SK-N-SH treated with all-trans-retinoic acid at 6 μM for 48 hours (cell line): ENCODE measurements around the gene FRAT2.
"Not testable (repeated sequence)": the region's sequence is repeated elsewhere in the genome, so short reads cannot be mapped to it uniquely, and the experiment has no call there.

Experiments
- ATAC-seq: fragments of 200-7000 bp; cut with Tn5 transposase; 3 replicates; pipeline ENCODE4 v1.9.1; 2020; ENCODE audit warnings: mild to moderate bottlenecking, moderate library complexity
- BACH2 ChIP-seq: fragments of 250-450 bp; sonication (Bioruptor Pico); IDR thresholded peaks from 2 replicates; pipeline ENCODE4 v1.9.0; 2021; ENCODE audit warnings: mild to moderate bottlenecking, borderline replicate concordance
- ESRRG ChIP-seq: fragments of 250-450 bp; sonication (Bioruptor Pico); IDR thresholded peaks from 2 replicates; pipeline ENCODE4 v1.6.1; 2021; ENCODE audit warnings: mild to moderate bottlenecking
- OSR1 ChIP-seq: fragments of 250-450 bp; sonication (Bioruptor Pico); IDR thresholded peaks from 2 replicates; pipeline ENCODE4 v1.8.0; 2022; ENCODE audit warnings: moderate library complexity, mild to moderate bottlenecking, inconsistent platforms
- PATZ1 ChIP-seq: fragments of 250-450 bp; sonication (Bioruptor Pico); IDR thresholded peaks from 2 replicates; pipeline ENCODE4 v1.8.0; 2020; ENCODE audit warnings: mild to moderate bottlenecking, moderate library complexity, borderline replicate concordance
- PPARA ChIP-seq: fragments of 250-450 bp; sonication (Bioruptor Pico); IDR thresholded peaks from 2 replicates; pipeline ENCODE4 v1.5.0; 2020; ENCODE audit warnings: mild to moderate bottlenecking, borderline replicate concordance
- TOX ChIP-seq: fragments of 250-450 bp; sonication (Bioruptor Pico); IDR thresholded peaks from 2 replicates; pipeline ENCODE4 v1.8.0; 2021; ENCODE audit warnings: mild to moderate bottlenecking, moderate library complexity, borderline replicate concordance
- ZC3H10 ChIP-seq: fragments of 250-450 bp; sonication (Bioruptor Pico); IDR thresholded peaks from 2 replicates; pipeline ENCODE4 v1.5.1; 2021; ENCODE audit warnings: mild to moderate bottlenecking, moderate library complexity
- ZFP3 ChIP-seq: fragments of 250-450 bp; sonication (Bioruptor Pico); IDR thresholded peaks from 2 replicates; pipeline ENCODE4 v1.5.0; 2020; ENCODE audit warnings: mild to moderate bottlenecking, moderate library complexity
- ZNF565 ChIP-seq: fragments of 450-650 bp; formaldehyde crosslinking; conservative IDR thresholded peaks from 2 replicates; pipeline ENCODE4 v1.5.0; 2020; ENCODE audit warnings: low read depth, mild to moderate bottlenecking, moderate library complexity
- ZNF8 ChIP-seq: fragments of 450-650 bp; formaldehyde crosslinking; IDR thresholded peaks from 2 replicates; pipeline ENCODE4 v1.5.0; 2020; ENCODE audit warnings: mild to moderate bottlenecking, moderate library complexity
- TF ChIP-seq, protein P1 (sequence below): fragments of 250-450 bp; sonication (Bioruptor Pico); IDR thresholded peaks from 2 replicates; pipeline ENCODE4 v1.5.0; 2020; ENCODE audit warnings: mild to moderate bottlenecking, moderate library complexity
- TF ChIP-seq, protein P2 (sequence below): fragments of 250-450 bp; sonication (Bioruptor Pico); IDR thresholded peaks from 2 replicates; pipeline ENCODE4 v1.5.1; 2020; ENCODE audit warnings: low read depth, mild to moderate bottlenecking, moderate library complexity
- TF ChIP-seq, protein P3 (sequence below): fragments of 250-450 bp; sonication (Bioruptor Pico); IDR thresholded peaks from 2 replicates; pipeline ENCODE4 v1.5.1; 2021; ENCODE audit warnings: mild to moderate bottlenecking, moderate library complexity

FRAT2 gene

DNA sequence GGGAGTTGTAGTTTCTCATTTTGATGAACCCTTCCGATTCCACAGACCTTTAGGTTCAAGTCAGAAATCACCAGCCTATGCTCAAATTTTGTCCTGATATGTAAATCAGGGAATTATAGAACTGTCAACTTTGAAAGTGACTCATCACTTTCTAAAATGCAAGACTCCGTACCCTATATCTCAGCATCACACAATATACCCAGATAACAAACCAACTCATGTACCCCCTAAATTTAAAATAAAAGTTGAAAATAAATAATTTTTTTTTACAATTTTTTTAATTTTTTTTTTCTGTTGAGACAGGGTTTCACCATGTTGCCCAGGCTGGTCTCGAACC lies 41.7 kb downstream of the FRAT2 start (continued):
- TF ChIP-seq, protein P1, sequence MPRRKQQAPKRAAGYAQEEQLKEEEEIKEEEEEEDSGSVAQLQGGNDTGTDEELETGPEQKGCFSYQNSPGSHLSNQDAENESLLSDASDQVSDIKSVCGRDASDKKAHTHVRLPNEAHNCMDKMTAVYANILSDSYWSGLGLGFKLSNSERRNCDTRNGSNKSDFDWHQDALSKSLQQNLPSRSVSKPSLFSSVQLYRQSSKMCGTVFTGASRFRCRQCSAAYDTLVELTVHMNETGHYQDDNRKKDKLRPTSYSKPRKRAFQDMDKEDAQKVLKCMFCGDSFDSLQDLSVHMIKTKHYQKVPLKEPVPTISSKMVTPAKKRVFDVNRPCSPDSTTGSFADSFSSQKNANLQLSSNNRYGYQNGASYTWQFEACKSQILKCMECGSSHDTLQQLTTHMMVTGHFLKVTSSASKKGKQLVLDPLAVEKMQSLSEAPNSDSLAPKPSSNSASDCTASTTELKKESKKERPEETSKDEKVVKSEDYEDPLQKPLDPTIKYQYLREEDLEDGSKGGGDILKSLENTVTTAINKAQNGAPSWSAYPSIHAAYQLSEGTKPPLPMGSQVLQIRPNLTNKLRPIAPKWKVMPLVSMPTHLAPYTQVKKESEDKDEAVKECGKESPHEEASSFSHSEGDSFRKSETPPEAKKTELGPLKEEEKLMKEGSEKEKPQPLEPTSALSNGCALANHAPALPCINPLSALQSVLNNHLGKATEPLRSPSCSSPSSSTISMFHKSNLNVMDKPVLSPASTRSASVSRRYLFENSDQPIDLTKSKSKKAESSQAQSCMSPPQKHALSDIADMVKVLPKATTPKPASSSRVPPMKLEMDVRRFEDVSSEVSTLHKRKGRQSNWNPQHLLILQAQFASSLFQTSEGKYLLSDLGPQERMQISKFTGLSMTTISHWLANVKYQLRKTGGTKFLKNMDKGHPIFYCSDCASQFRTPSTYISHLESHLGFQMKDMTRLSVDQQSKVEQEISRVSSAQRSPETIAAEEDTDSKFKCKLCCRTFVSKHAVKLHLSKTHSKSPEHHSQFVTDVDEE = no peak
- TF ChIP-seq ZC3H10 = no peak
- TF ChIP-seq PATZ1 (CRISPR knock-in tag) = no peak

DNA sequence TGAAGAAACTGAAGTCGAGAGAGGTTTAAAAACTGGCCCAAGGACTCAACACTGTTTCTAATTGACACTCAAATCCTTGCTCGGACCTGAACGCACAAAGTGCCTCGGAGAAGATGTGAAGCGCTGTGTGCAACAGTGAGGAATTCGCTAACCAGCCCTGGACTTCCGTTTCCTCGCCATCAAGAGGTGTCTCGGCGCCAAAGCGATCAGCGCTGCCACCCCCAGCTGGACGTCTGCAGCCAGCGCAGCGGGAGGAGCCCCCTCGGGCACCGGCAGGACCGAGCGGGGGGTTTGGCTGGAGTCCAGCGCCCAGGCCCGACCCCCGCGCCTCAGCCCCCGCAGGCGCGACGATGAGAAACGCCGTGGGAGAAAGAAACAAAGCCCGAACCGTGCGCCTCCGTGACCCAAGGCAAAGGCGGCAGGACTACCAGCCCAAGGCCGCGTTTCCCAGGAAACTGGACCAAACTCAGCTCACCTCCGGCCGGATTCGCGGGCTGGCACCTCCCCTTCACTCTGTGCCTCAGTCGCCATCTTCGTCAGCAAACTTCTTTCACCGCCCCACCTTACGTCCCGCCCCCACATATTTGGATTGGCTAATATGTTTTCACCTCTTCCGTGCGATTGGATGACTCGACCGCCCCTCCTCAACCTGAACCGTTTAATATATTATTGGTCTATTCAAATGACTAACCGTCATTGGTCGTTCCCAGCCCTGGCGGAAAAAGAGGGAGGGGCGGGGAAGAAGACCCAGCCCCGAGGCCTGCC lies 42.2 kb downstream of the FRAT2 start, which contains the start of gene ARHGAP19:
ARHGAP19 (minus strand) TSS at position 541 of the 765 bp plus-strand sequence; CDS start at position 531, 10 bp downstream.
- ATAC-seq = peak; percentile 97
- TF ChIP-seq PPARA (CRISPR knock-in tag) (no peak), BACH2 (no peak), ESRRG (CRISPR knock-in tag) (no peak), PATZ1 (CRISPR knock-in tag) (peak; percentile 89), TOX (CRISPR knock-in tag) (no peak), ZNF565 (CRISPR knock-in tag) (no peak), OSR1 (CRISPR knock-in tag) (no peak), ZNF8 (CRISPR knock-in tag) (no peak), ZFP3 (no peak), ZC3H10 (no peak)
- TF ChIP-seq, protein P1 = 0 out of 2 replicates have a peak, but pooled peaks have one; percentile 50
- TF ChIP-seq, protein P2, sequence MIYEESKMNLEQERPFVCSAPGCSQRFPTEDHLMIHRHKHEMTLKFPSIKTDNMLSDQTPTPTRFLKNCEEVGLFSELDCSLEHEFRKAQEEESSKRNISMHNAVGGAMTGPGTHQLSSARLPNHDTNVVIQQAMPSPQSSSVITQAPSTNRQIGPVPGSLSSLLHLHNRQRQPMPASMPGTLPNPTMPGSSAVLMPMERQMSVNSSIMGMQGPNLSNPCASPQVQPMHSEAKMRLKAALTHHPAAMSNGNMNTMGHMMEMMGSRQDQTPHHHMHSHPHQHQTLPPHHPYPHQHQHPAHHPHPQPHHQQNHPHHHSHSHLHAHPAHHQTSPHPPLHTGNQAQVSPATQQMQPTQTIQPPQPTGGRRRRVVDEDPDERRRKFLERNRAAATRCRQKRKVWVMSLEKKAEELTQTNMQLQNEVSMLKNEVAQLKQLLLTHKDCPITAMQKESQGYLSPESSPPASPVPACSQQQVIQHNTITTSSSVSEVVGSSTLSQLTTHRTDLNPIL = no peak
- TF ChIP-seq, protein P3, sequence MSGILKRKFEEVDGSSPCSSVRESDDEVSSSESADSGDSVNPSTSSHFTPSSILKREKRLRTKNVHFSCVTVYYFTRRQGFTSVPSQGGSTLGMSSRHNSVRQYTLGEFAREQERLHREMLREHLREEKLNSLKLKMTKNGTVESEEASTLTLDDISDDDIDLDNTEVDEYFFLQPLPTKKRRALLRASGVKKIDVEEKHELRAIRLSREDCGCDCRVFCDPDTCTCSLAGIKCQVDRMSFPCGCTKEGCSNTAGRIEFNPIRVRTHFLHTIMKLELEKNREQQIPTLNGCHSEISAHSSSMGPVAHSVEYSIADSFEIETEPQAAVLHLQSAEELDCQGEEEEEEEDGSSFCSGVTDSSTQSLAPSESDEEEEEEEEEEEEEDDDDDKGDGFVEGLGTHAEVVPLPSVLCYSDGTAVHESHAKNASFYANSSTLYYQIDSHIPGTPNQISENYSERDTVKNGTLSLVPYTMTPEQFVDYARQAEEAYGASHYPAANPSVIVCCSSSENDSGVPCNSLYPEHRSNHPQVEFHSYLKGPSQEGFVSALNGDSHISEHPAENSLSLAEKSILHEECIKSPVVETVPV (CRISPR knock-in tag) = no peak
- TF ChIP-seq, all 23 proteins: peak for 2

GRCh38 chr10:97291357-97292096 lies 43.0 kb downstream of the FRAT2 start:
- peak; percentile 40 for ATAC-seq
- no peak for TF ChIP-seq BACH2
- TF ChIP-seq, protein P2 = 0 out of 2 replicates have a peak, but pooled peaks have one; percentile 14

DNA sequence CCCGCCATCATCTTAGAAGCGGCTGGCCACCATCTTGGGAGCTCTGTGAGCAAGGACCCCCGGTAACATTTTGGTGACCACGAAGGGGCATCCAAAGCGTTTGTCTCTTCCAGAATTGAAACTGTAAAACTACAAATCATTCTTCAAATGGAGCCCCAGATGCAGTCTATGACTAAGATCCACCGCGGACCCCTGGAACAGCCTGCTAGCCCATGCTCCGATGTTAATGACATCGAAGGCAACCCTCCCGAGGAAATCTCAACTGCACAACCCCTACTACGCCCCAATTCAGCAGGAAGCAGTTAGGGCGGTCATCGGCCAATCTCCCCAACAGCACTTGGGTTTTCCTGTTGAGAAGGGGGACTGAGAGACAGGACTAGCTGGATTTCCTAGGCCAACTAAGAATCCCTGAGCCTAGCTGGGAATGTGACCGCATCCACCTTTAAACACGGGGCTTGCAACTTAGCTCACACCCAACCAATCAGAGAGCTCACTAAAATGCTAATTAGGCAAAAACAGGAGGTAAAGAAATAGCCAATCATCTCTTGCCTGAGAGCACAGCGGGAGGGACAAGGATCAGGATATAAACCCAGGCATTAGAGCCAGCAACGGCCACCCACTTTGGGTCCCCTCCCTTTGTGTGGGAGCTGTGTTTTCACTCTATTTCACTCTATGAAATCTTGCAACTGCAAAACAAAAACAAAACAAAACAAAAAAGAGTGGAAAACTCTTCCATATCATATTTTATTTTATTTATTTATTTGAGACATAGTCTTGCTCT lies 43.8 kb downstream of the FRAT2 start:
- ATAC-seq = not testable (repeated sequence)

DNA sequence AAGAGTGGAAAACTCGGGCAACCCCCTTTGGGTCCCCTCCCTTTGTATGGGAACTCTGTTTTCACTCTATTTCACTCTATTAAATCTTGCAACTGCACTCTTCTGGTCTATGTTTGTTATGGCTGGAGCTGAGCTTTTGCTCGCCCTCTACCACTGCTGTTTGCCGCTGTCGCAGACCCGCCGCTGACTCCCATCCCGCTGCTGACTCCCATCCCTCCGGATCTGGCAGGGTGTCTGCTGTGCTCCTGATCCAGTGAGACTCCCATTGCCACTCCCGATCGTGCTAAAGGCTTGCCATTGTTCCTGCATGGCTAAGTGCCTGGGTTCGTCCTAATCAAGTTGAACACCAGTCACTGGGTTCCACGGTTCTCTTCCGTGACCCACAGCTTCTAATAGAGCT lies 44.5 kb downstream of the FRAT2 start:
- not testable (repeated sequence) for ATAC-seq
